Parathyroid adenoma (tissue), 2 donors: ENCODE measurements around the gene MAGI3.

Experiments
- H2AFZ ChIP-seq: fragments of 300-600 bp; sonication (generic); one replicate; pipeline ENCODE4 v1.7.0; 2017; ENCODE audit warnings: antibody characterized with exemption, mild to moderate bottlenecking
- H3K27ac ChIP-seq: fragments of 300-600 bp; sonication (generic); one replicate; pipeline ENCODE4 v1.7.0; 2017
- H3K27me3 ChIP-seq: fragments of 300-600 bp; sonication (generic); one replicate; pipeline ENCODE4 v1.7.0; 2017; ENCODE audit warnings: low read length; ENCODE audit not compliant: control insufficient read depth, insufficient read depth
- H3K36me3 ChIP-seq: fragments of 300-600 bp; sonication (generic); one replicate; pipeline ENCODE4 v1.7.0; 2017; ENCODE audit warnings: low read length; ENCODE audit not compliant: control insufficient read depth, insufficient read depth
- H3K4me1 ChIP-seq: fragments of 300-600 bp; sonication (generic); one replicate; pipeline ENCODE4 v1.7.0; 2017; ENCODE audit warnings: control low read depth
- H3K4me2 ChIP-seq: fragments of 300-600 bp; sonication (generic); one replicate; pipeline ENCODE4 v1.7.0; 2017; ENCODE audit warnings: low read length
- H3K4me3 ChIP-seq: fragments of 300-600 bp; sonication (generic); one replicate; pipeline ENCODE4 v1.7.0; 2017; ENCODE audit warnings: low read depth, low read length
- H3K79me2 ChIP-seq: fragments of 300-600 bp; sonication (generic); one replicate; pipeline ENCODE4 v1.7.0; 2017; ENCODE audit warnings: control low read depth
- H3K9ac ChIP-seq: fragments of 300-600 bp; sonication (generic); one replicate; pipeline ENCODE4 v1.7.0; 2017; ENCODE audit warnings: mild to moderate bottlenecking
- H3K9me3 ChIP-seq: fragments of 300-600 bp; sonication (generic); one replicate; pipeline ENCODE4 v1.7.0; 2017; ENCODE audit warnings: low read length; ENCODE audit not compliant: control insufficient read depth
- TF ChIP-seq, protein P1 (sequence below): fragments of 300-600 bp; sonication (generic); IDR thresholded peaks from one replicate; pipeline ENCODE4 v1.7.0; 2017; ENCODE audit warnings: antibody characterized with exemption, mild to moderate bottlenecking
- donor health status: primary hyperparathyroidism.

MAGI3 gene

DNA sequence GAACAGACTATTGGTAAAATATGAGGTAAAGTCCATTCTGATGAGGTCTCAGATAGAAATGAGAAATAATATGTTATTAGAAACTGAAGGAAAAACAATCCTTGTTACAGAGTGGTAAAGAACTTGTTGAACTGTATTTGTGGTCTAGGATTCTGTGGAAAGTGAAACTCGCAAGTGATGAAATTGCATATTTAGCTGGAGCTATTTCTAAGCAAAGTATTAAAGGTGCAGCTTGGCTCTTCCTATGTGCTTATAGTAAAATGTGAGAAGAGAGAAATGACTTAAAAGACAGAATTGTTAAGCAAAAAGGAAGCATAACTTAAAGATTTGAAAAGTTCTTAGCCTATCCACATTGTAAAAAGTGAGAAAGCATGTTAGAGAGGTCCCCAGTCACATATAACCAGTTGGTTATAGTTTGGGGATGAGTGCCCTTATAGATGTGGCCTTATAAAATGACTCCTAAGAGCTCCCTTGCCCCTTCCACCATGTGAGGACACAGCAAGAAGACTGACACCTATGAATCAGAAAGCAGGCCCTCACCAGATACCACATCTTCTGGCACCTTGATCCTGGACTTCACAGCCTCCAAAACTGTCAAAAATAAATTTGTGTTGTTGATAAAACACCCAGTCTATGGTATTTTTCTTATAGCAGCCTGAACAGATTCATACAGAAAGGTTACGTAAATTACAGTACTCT is 344.2 kb downstream of the MAGI3 start:
- TF ChIP-seq, protein P1, sequence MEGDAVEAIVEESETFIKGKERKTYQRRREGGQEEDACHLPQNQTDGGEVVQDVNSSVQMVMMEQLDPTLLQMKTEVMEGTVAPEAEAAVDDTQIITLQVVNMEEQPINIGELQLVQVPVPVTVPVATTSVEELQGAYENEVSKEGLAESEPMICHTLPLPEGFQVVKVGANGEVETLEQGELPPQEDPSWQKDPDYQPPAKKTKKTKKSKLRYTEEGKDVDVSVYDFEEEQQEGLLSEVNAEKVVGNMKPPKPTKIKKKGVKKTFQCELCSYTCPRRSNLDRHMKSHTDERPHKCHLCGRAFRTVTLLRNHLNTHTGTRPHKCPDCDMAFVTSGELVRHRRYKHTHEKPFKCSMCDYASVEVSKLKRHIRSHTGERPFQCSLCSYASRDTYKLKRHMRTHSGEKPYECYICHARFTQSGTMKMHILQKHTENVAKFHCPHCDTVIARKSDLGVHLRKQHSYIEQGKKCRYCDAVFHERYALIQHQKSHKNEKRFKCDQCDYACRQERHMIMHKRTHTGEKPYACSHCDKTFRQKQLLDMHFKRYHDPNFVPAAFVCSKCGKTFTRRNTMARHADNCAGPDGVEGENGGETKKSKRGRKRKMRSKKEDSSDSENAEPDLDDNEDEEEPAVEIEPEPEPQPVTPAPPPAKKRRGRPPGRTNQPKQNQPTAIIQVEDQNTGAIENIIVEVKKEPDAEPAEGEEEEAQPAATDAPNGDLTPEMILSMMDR, result no peak
- no peaks in the 10 kb centered on the region for H3K4me1 ChIP-seq
- no peaks in the 10 kb centered on the region for H3K36me3 ChIP-seq
- no peak overlapping the region for H3K4me2 ChIP-seq
- H3K9me3 ChIP-seq, result no peaks in the 10 kb centered on the region
- no peak overlapping the region for H3K9ac ChIP-seq
- no peak overlapping the region for H3K4me3 ChIP-seq
- H3K27me3 ChIP-seq, result no peaks in the 10 kb centered on the region
- no peaks in the 10 kb centered on the region for H3K79me2 ChIP-seq
- no peak overlapping the region for H3K27ac ChIP-seq
- H2AFZ ChIP-seq, result no peak overlapping the region
